B cell (primary cell): ENCODE data around the gene ABLIM3.

ENCODE experiments used
- CTCF ChIP-seq: fragments of 200-600 bp; IDR thresholded peaks from one replicate; pipeline ENCODE4 v1.8.0; 2022; ENCODE audit warnings: antibody characterized with exemption, mild to moderate bottlenecking
- EZH2 ChIP-seq: IDR thresholded peaks from 2 replicates; pipeline ENCODE4 v1.6.1; 2012; ENCODE audit warnings: borderline replicate concordance, low read depth, mild to moderate bottlenecking, moderate library complexity, low read length; ENCODE audit not compliant: insufficient read depth, poor library complexity, severe bottlenecking

- TF ChIP-seq CTCF (no peak), EZH2 (no peak)
These were observed 157.6 kb downstream of the ABLIM3 start for GRCh38 chr5:149298842-149299404.
